ENCODE results near the gene ATP8A2. TPM values are rescaled to one million over a fixed set of nuclear protein-coding genes. Genes with fewer than 3 reads are reported as not detected.
A peak's percentile ranks its signal among the peaks of the same experiment; 100 is the strongest.

Gene ATP8A2
- total RNA-seq, 1 donor from 2014 or later: 1.3 TPM

DNA sequence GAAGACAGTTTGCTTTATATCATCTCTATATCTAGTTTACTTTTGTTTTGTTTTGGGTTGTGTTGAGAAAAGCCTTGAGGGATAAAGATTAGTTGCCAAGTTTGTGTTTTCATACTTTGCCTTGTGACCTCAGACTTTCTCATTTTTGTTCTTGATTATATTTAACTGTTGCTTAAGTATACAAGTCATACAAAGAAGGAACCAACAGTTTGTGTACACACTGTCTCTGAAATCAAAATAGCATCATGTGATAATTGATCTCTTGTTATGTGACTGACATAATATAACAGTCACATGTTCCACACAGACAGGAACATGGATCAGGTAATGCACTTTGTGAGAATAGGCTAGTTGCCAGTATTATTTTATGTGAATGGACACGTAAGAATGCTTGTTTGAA, 609.3 kb downstream of the ATP8A2 start:
- DNase-seq (ENCODE audit: low read depth) (no peak), FAIRE-seq (no peak)
- no peak overlapping the region for H3K27ac Mint-ChIP-seq (ENCODE audit: unreplicated experiment)
- no peaks in the 10 kb centered on the region for H3K79me2 ChIP-seq (ENCODE audit: insufficient read depth, low read length)
- no peak overlapping the region for H3K4me3 Mint-ChIP-seq (ENCODE audit: unreplicated experiment)
- H3K4me1 ChIP-seq (ENCODE audit: insufficient read depth, low read length): peaks cover 5% of the 10 kb centered on the region
- H3K9me3 Mint-ChIP-seq (ENCODE audit: unreplicated experiment): no peaks in the 10 kb centered on the region
- no peaks in the 10 kb centered on the region for H4K20me1 ChIP-seq (ENCODE audit: insufficient read depth, low read length)
- H3K27me3 Mint-ChIP-seq (ENCODE audit: low read depth, unreplicated experiment): peaks cover 3% of the 10 kb centered on the region
- H3K27ac ChIP-seq (ENCODE audit: low read depth, low read length): no peak overlapping the region
- no peaks in the 10 kb centered on the region for H3K9me3 ChIP-seq (ENCODE audit: insufficient read depth, low read depth, low read length)
- TF ChIP-seq, protein P1, sequence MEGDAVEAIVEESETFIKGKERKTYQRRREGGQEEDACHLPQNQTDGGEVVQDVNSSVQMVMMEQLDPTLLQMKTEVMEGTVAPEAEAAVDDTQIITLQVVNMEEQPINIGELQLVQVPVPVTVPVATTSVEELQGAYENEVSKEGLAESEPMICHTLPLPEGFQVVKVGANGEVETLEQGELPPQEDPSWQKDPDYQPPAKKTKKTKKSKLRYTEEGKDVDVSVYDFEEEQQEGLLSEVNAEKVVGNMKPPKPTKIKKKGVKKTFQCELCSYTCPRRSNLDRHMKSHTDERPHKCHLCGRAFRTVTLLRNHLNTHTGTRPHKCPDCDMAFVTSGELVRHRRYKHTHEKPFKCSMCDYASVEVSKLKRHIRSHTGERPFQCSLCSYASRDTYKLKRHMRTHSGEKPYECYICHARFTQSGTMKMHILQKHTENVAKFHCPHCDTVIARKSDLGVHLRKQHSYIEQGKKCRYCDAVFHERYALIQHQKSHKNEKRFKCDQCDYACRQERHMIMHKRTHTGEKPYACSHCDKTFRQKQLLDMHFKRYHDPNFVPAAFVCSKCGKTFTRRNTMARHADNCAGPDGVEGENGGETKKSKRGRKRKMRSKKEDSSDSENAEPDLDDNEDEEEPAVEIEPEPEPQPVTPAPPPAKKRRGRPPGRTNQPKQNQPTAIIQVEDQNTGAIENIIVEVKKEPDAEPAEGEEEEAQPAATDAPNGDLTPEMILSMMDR (IDR thresholded peaks at IDR 0.05; ENCODE audit: insufficient read depth, low read depth, low read length): no peak
- no peak for TF ChIP-seq EZH2 (IDR thresholded peaks at IDR 0.05; ENCODE audit: insufficient read depth, low read length)
- H3K9ac ChIP-seq (ENCODE audit: low read length): no peak overlapping the region
- H3K36me3 ChIP-seq (ENCODE audit: insufficient read depth, low read length): no peaks in the 10 kb centered on the region
- H3K4me2 ChIP-seq (ENCODE audit: low read length): no peak overlapping the region
- H2AFZ ChIP-seq (ENCODE audit: low read depth, low read length): no peak overlapping the region
- no peak overlapping the region for H3K4me3 ChIP-seq (ENCODE audit: insufficient read depth, low read depth, low read length)
- peaks cover 2% of the 10 kb centered on the region for H3K36me3 Mint-ChIP-seq (ENCODE audit: low read depth, unreplicated experiment)
- H3K27me3 ChIP-seq (ENCODE audit: insufficient read depth, low read length): no peaks in the 10 kb centered on the region
- peaks cover 5% of the 10 kb centered on the region for H3K4me1 Mint-ChIP-seq (ENCODE audit: low read depth, unreplicated experiment)

DNA sequence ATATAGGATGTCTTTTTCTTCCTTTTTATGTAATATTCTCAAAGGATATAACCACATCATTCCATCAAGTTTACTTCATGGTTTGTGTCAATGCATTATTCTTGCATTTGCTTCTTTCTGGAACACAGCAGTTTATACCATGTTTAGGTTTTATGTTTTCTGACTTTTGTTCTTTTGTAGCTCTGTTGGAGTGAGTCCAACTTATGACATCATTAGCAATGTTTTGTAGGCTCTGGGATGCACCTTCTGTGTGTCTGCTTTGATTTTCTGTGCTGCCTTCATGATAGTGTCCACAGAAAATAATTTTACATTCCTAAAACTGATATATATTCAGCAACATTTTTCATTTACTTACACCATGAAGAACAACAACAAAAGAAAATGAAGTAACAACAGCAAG, 611.1 kb downstream of the ATP8A2 start:
- TF ChIP-seq, protein P1 (IDR thresholded peaks at IDR 0.05; ENCODE audit: insufficient read depth, low read depth, low read length): no peak
- no peak for TF ChIP-seq EZH2 (IDR thresholded peaks at IDR 0.05; ENCODE audit: insufficient read depth, low read length)

GRCh38 chr13:25987987-25988386, 616.2 kb downstream of the ATP8A2 start:
- Mint-ChIP-seq H3K27me3 (ENCODE audit: low read depth, unreplicated experiment) (no peaks in the 10 kb centered on the region), H3K4me1 (ENCODE audit: low read depth, unreplicated experiment) (peaks cover 9% of the 10 kb centered on the region)

More for the DNA sequence above, 611.1 kb downstream of the ATP8A2 start:
- H3K27ac Mint-ChIP-seq (ENCODE audit: unreplicated experiment): no peak overlapping the region
- no peak overlapping the region for H3K4me3 Mint-ChIP-seq (ENCODE audit: unreplicated experiment)
- Histone ChIP-seq H3K4me3 (ENCODE audit: insufficient read depth, low read depth, low read length) (no peak overlapping the region), H3K36me3 (ENCODE audit: insufficient read depth, low read length) (no peaks in the 10 kb centered on the region), H3K4me2 (ENCODE audit: low read length) (no peak overlapping the region), H3K79me2 (ENCODE audit: insufficient read depth, low read length) (no peaks in the 10 kb centered on the region), H4K20me1 (ENCODE audit: insufficient read depth, low read length) (no peaks in the 10 kb centered on the region), H3K9me3 (ENCODE audit: insufficient read depth, low read depth, low read length) (no peaks in the 10 kb centered on the region), H3K4me1 (ENCODE audit: insufficient read depth, low read length) (no peaks in the 10 kb centered on the region), H3K27me3 (ENCODE audit: insufficient read depth, low read length) (no peaks in the 10 kb centered on the region), H2AFZ (ENCODE audit: low read depth, low read length) (no peak overlapping the region), H3K9ac (ENCODE audit: low read length) (no peak overlapping the region), H3K27ac (ENCODE audit: low read depth, low read length) (no peak overlapping the region)
- H3K36me3 Mint-ChIP-seq (ENCODE audit: low read depth, unreplicated experiment): peaks cover 2% of the 10 kb centered on the region
- H3K9me3 Mint-ChIP-seq (ENCODE audit: unreplicated experiment): no peaks in the 10 kb centered on the region
- H3K4me1 Mint-ChIP-seq (ENCODE audit: low read depth, unreplicated experiment): no peaks in the 10 kb centered on the region
- no peak for DNase-seq (ENCODE audit: low read depth)
- no peaks in the 10 kb centered on the region for H3K27me3 Mint-ChIP-seq (ENCODE audit: low read depth, unreplicated experiment)
- FAIRE-seq: peak; percentile 13

More at GRCh38 chr13:25987987-25988386, 616.2 kb downstream of the ATP8A2 start:
- peaks cover 2% of the 10 kb centered on the region for H3K9me3 Mint-ChIP-seq (ENCODE audit: unreplicated experiment)
- Histone ChIP-seq H3K27ac (ENCODE audit: low read depth, low read length) (no peak overlapping the region), H3K9ac (ENCODE audit: low read length) (no peak overlapping the region), H3K27me3 (ENCODE audit: insufficient read depth, low read length) (no peaks in the 10 kb centered on the region), H4K20me1 (ENCODE audit: insufficient read depth, low read length) (no peaks in the 10 kb centered on the region), H2AFZ (ENCODE audit: low read depth, low read length) (no peak overlapping the region), H3K79me2 (ENCODE audit: insufficient read depth, low read length) (no peaks in the 10 kb centered on the region), H3K4me3 (ENCODE audit: insufficient read depth, low read depth, low read length) (no peak overlapping the region), H3K9me3 (ENCODE audit: insufficient read depth, low read depth, low read length) (no peaks in the 10 kb centered on the region), H3K4me1 (ENCODE audit: insufficient read depth, low read length) (peaks cover 4% of the 10 kb centered on the region), H3K4me2 (ENCODE audit: low read length) (no peak overlapping the region), H3K36me3 (ENCODE audit: insufficient read depth, low read length) (no peaks in the 10 kb centered on the region)
- DNase-seq (ENCODE audit: low read depth) (no peak), FAIRE-seq (no peak)
- H3K4me3 Mint-ChIP-seq (ENCODE audit: unreplicated experiment): no peak overlapping the region
- no peak overlapping the region for H3K27ac Mint-ChIP-seq (ENCODE audit: unreplicated experiment)
- H3K36me3 Mint-ChIP-seq (ENCODE audit: low read depth, unreplicated experiment): no peaks in the 10 kb centered on the region
- TF ChIP-seq EZH2 (IDR thresholded peaks at IDR 0.05; ENCODE audit: insufficient read depth, low read length): no peak
- TF ChIP-seq, protein P1 (IDR thresholded peaks at IDR 0.05; ENCODE audit: insufficient read depth, low read depth, low read length): no peak

All from astrocyte (in vitro differentiated cells and primary cell).